Glutamatergic neuron (in vitro differentiated cells): ENCODE data around the gene CDC27. TPM values are rescaled to one million over a fixed set of nuclear protein-coding genes. Genes with fewer than 3 reads are reported as not detected.
"Not testable (repeated sequence)": the region's sequence is repeated elsewhere in the genome, so short reads cannot be mapped to it uniquely, and the experiment has no call there.

Experiments
- DNase-seq: peaks from one replicate; pipeline ENCODE4 v3.0.0; 2022
- H3K27ac Mint-ChIP-seq: one replicate; pipeline ENCODE4 v1.8.0; 2020; ENCODE audit warnings: mild to moderate bottlenecking, mixed read lengths, inconsistent platforms; ENCODE audit not compliant: unreplicated experiment
- H3K27me3 Mint-ChIP-seq: one replicate; pipeline ENCODE4 v1.8.0; 2020; ENCODE audit warnings: mild to moderate bottlenecking, moderate library complexity, mixed read lengths, inconsistent platforms; ENCODE audit not compliant: unreplicated experiment
- H3K36me3 Mint-ChIP-seq: one replicate; pipeline ENCODE4 v1.8.0; 2020; ENCODE audit warnings: mild to moderate bottlenecking, mixed read lengths, inconsistent platforms; ENCODE audit not compliant: unreplicated experiment
- H3K4me1 Mint-ChIP-seq: one replicate; pipeline ENCODE4 v1.8.0; 2020; ENCODE audit warnings: mild to moderate bottlenecking, low read depth, mixed read lengths, inconsistent platforms; ENCODE audit not compliant: unreplicated experiment
- H3K4me3 Mint-ChIP-seq: one replicate; pipeline ENCODE4 v1.8.0; 2020; ENCODE audit warnings: mild to moderate bottlenecking, mixed read lengths, inconsistent platforms; ENCODE audit not compliant: unreplicated experiment
- H3K9me3 Mint-ChIP-seq: one replicate; pipeline ENCODE4 v1.8.0; 2020; ENCODE audit warnings: mild to moderate bottlenecking, moderate library complexity, mixed read lengths, inconsistent platforms; ENCODE audit not compliant: unreplicated experiment
- total RNA-seq: library from RNA; stranded (reverse); fragmentation: NEBNext Ultra II Directional; extraction: Animal tissue kit (Norgen Biotek cat#: 25700); gene quantifications from one replicate; pipeline ENCODE4 v1.2.1, GENCODE V29; 2021; ENCODE audit not compliant: unreplicated experiment
- TF ChIP-seq, protein P1 (sequence below): fragments of 200-600 bp; sonication (generic); IDR thresholded peaks from one replicate; pipeline ENCODE4 v1.5.0; 2021; ENCODE audit not compliant: partially characterized antibody, unreplicated experiment

The CDC27 gene
- total RNA-seq, 1 donor from 2014 or later, result 94.6 TPM

DNA sequence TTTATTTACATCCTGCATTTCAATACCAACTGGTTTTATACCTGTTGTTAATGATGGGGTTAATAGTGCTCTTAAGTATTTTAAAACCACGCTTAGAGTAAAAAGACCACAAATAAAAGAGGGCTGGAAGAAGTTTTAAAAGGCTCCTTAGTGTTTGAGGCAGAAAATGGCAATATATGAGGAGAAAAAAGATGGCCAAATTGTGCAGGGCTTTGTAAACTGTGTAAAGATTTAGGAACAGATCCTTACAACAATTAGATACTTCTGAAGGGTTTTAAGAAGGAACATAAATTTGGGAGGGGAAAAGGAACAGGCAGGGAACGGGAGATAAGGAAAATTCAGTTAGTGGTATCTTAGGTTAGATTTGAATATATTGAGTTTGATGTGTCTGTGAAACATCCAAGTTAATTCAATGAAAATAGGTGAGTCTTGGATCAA is 12.7 kb downstream of the CDC27 start:
- Mint-ChIP-seq H3K36me3 (no peaks in the 10 kb centered on the region), H3K27me3 (no peaks in the 10 kb centered on the region), H3K4me1 (peaks cover 6% of the 10 kb centered on the region), H3K9me3 (no peaks in the 10 kb centered on the region), H3K27ac (no peak overlapping the region), H3K4me3 (no peak overlapping the region)
- no peak for DNase-seq
- TF ChIP-seq, protein P1, sequence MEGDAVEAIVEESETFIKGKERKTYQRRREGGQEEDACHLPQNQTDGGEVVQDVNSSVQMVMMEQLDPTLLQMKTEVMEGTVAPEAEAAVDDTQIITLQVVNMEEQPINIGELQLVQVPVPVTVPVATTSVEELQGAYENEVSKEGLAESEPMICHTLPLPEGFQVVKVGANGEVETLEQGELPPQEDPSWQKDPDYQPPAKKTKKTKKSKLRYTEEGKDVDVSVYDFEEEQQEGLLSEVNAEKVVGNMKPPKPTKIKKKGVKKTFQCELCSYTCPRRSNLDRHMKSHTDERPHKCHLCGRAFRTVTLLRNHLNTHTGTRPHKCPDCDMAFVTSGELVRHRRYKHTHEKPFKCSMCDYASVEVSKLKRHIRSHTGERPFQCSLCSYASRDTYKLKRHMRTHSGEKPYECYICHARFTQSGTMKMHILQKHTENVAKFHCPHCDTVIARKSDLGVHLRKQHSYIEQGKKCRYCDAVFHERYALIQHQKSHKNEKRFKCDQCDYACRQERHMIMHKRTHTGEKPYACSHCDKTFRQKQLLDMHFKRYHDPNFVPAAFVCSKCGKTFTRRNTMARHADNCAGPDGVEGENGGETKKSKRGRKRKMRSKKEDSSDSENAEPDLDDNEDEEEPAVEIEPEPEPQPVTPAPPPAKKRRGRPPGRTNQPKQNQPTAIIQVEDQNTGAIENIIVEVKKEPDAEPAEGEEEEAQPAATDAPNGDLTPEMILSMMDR, result no peak

DNA sequence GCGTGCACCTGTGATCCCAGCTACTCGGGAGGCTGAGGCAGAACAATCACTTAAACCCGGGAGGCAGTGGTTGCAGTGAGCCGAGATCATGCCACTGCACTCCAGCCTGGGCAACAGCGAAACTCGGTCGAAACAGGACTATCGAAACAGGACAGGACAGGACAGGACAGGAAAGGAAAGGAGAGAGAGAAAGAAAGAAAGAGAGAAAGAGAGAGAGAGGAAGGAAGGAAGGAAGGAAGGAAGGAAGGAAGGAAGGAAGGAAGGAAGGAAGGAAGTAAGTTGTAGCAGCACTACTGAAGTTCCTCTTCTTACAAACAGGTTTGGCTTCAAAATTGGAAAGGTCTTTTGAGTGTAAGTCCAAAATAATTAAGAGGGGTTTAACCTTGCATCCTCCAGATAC is 14.3 kb downstream of the CDC27 start:
- H3K4me1 Mint-ChIP-seq, H3K4me3 Mint-ChIP-seq, DNase-seq, H3K27me3 Mint-ChIP-seq, H3K9me3 Mint-ChIP-seq, H3K36me3 Mint-ChIP-seq: not testable (repeated sequence)
- H3K27ac Mint-ChIP-seq, result peak overlapping the region; percentile 39

DNA sequence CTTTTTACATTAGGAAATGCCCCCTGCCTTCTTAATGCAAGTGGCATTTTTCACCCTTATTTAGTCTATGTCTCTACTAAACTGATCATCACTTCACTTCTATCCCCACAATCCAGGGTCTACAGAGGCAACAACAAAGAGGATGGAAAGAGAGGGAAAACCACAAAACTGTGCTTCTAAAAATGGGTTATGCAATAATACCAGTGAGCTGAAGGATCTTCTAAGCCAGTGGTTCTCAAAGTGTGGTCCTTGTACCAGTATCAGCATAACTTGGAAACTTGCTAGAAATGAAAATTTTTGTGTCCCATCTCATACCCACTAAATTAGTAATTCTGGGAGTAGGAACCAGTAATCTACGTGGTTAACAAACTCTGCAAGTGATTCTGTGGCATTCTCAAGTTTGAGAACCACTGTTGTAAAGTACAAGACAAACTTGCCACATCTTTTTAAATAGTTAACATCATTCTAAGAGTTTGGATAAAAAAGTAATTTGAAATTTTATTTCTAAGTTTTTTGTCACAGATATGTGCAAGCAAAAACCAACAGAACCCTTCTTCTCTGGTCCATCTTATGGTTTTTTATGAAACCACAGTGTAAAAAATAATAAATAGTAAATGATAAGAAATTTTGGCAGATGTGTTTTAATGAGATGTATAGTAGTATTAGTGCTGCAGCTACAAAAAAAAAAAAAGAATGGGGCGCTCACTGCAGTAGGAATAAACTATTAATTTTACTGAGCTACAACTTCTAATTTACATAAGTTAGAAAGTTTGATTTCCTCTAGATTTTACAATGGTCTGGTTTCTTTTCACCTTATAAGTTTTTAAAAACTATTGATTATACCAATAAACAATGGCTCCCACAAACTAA is 16.2 kb downstream of the CDC27 start:
- H3K4me3 Mint-ChIP-seq, result no peak overlapping the region
- DNase-seq, result no peak
- no peaks in the 10 kb centered on the region for H3K36me3 Mint-ChIP-seq
- H3K27me3 Mint-ChIP-seq, result no peaks in the 10 kb centered on the region
- peaks cover 9% of the 10 kb centered on the region for H3K4me1 Mint-ChIP-seq
- TF ChIP-seq, protein P1, result no peak
- H3K27ac Mint-ChIP-seq, result no peak overlapping the region
- H3K9me3 Mint-ChIP-seq, result no peaks in the 10 kb centered on the region

DNA sequence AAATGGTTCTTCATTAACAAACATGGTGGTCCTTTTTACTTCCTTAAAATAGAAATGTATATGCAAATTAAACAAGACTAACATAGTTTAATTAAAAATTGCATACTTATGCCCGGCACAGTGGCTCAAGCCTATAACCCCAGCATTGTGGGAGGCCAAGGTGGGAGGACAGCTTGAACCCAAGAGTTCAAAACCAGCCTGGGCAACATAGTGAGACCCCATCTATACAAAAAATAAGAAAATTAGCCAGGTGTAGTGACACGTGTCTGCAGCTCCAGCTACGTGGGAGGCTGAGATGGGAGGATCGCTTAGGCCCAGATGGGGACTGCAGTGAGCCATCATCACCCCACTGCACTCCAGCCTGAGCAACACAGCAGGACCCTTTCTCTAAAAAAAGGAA is 18.4 kb downstream of the CDC27 start:
- Mint-ChIP-seq H3K36me3 (no peaks in the 10 kb centered on the region), H3K4me3 (no peak overlapping the region), H3K27me3 (no peaks in the 10 kb centered on the region), H3K27ac (no peak overlapping the region), H3K4me1 (peaks cover 5% of the 10 kb centered on the region), H3K9me3 (no peaks in the 10 kb centered on the region)
- TF ChIP-seq, protein P1, result no peak
- no peak for DNase-seq

DNA sequence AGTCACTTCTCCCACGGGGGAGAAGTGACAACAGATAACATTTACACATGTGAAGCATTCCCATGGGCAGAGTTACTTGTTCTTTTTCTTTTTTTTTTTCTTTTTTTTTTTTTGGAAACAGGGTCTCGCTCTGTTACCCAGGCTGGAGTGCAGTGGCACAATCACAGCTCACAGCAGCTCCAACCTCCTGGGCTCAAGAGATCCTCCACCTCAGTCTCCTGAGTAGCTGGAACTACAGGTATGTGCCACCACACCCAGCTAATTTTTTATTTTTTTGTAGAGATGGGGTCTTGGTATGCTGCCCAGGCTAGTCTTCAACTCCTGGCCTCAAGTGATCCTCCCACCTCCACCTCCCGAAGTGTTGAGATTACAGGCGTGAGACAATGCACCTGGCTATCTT is 20.2 kb downstream of the CDC27 start:
- not testable (repeated sequence) for H3K4me1 Mint-ChIP-seq, DNase-seq, H3K36me3 Mint-ChIP-seq, H3K27me3 Mint-ChIP-seq, H3K27ac Mint-ChIP-seq, H3K4me3 Mint-ChIP-seq, H3K9me3 Mint-ChIP-seq

DNA sequence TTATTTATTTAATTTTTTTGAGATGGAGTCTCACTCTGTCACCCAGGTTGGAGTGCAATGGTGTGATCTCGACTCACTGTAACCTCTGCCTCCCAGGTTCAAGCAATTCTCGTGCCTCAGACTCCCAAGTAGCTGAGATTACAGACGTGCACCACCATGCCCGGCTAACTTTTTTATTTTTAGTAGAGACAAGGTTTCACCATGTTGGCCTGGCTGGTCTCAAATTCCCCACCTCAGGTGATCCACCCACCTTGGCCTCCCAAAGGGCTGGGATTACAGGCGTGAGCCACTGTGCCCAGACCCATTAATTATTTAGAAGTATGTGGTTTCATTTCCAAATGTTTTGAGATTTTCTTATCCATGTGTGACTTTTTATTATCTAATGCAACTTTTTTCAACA is 22.2 kb downstream of the CDC27 start:
- H3K36me3 Mint-ChIP-seq, H3K4me1 Mint-ChIP-seq, H3K27ac Mint-ChIP-seq, DNase-seq, H3K9me3 Mint-ChIP-seq, H3K4me3 Mint-ChIP-seq, H3K27me3 Mint-ChIP-seq: not testable (repeated sequence)
